ENCODE data around the gene TECPR2. TPM values are rescaled to one million over a fixed set of nuclear protein-coding genes. Genes with fewer than 3 reads are reported as not detected.
"Not testable (repeated sequence)": the region's sequence is repeated elsewhere in the genome, so short reads cannot be mapped to it uniquely, and the experiment has no call there.

TECPR2 gene
- total RNA-seq, 2 donors from 2014 or later = 8.4 to 16.6 TPM

GRCh38 chr14:102512793-102513300 lies 150.1 kb downstream of the TECPR2 start:
- H3K27me3 Mint-ChIP-seq = no peaks in the 10 kb centered on the region
- ATAC-seq (no peak), DNase-seq (no peak)
- H3K27ac Mint-ChIP-seq = no peak overlapping the region
- H3K4me1 Mint-ChIP-seq = peaks cover 13% of the 10 kb centered on the region
- no peak overlapping the region for H3K4me3 Mint-ChIP-seq
- no peaks in the 10 kb centered on the region for H3K36me3 Mint-ChIP-seq (ENCODE audit: low read depth)
- no peaks in the 10 kb centered on the region for H3K9me3 ChIP-seq (ENCODE audit: control insufficient read depth, low read length, poor library complexity, severe bottlenecking)

GRCh38 chr14:102513899-102514772 lies 151.4 kb downstream of the TECPR2 start:
- no peak for DNase-seq
- H3K4me3 Mint-ChIP-seq = no peak overlapping the region
- no peak overlapping the region for H3K27ac Mint-ChIP-seq
- peaks cover 11% of the 10 kb centered on the region for H3K4me1 Mint-ChIP-seq
- no peaks in the 10 kb centered on the region for H3K9me3 ChIP-seq (ENCODE audit: control insufficient read depth, low read length, poor library complexity, severe bottlenecking)
- ATAC-seq = no peak
- H3K36me3 Mint-ChIP-seq (ENCODE audit: low read depth) = no peaks in the 10 kb centered on the region
- H3K27me3 Mint-ChIP-seq = no peaks in the 10 kb centered on the region

- no peaks in the 10 kb centered on the region for H3K27me3 Mint-ChIP-seq
Observed at GRCh38 chr14:102514987-102515733, 152.4 kb downstream of the TECPR2 start.

GRCh38 chr14:102516531-102517391 lies 154.0 kb downstream of the TECPR2 start:
- peak; percentile 54 to 67 (median 67) for DNase-seq
- ATAC-seq = peak; percentile 89
- H3K9me3 ChIP-seq (ENCODE audit: control insufficient read depth, low read length, poor library complexity, severe bottlenecking) = no peaks in the 10 kb centered on the region
- no peak overlapping the region for H3K27ac Mint-ChIP-seq
- H3K4me3 Mint-ChIP-seq = peak overlapping the region; percentile 91
- peaks cover 6% of the 10 kb centered on the region for H3K4me1 Mint-ChIP-seq
- no peaks in the 10 kb centered on the region for H3K27me3 Mint-ChIP-seq
- H3K36me3 Mint-ChIP-seq (ENCODE audit: low read depth) = no peaks in the 10 kb centered on the region

More at GRCh38 chr14:102514987-102515733, 152.4 kb downstream of the TECPR2 start:
- H3K4me3 Mint-ChIP-seq = no peak overlapping the region
- H3K9me3 ChIP-seq (ENCODE audit: control insufficient read depth, low read length, poor library complexity, severe bottlenecking) = no peaks in the 10 kb centered on the region
- H3K27ac Mint-ChIP-seq = no peak overlapping the region
- no peak for ATAC-seq
- H3K36me3 Mint-ChIP-seq (ENCODE audit: low read depth) = no peaks in the 10 kb centered on the region
- H3K4me1 Mint-ChIP-seq = peaks cover 10% of the 10 kb centered on the region
- DNase-seq = no peak

GRCh38 chr14:102517392-102518062 lies 154.8 kb downstream of the TECPR2 start:
- no peak overlapping the region for H3K27ac Mint-ChIP-seq
- no peaks in the 10 kb centered on the region for H3K36me3 Mint-ChIP-seq (ENCODE audit: low read depth)
- DNase-seq = no peak
- H3K4me1 Mint-ChIP-seq = peaks cover 6% of the 10 kb centered on the region
- peak overlapping the region; percentile 87 for H3K4me3 Mint-ChIP-seq
- peak; percentile 10 for ATAC-seq
- no peaks in the 10 kb centered on the region for H3K27me3 Mint-ChIP-seq
- no peaks in the 10 kb centered on the region for H3K9me3 ChIP-seq (ENCODE audit: control insufficient read depth, low read length, poor library complexity, severe bottlenecking)

- H3K36me3 Mint-ChIP-seq (ENCODE audit: low read depth) = no peaks in the 10 kb centered on the region
- H3K27ac Mint-ChIP-seq = no peak overlapping the region
- no peaks in the 10 kb centered on the region for H3K27me3 Mint-ChIP-seq
- DNase-seq (no peak), ATAC-seq (no peak)
- H3K9me3 ChIP-seq (ENCODE audit: control insufficient read depth, low read length, poor library complexity, severe bottlenecking) = no peaks in the 10 kb centered on the region
- peaks cover 9% of the 10 kb centered on the region for H3K4me1 Mint-ChIP-seq
- H3K4me3 Mint-ChIP-seq = peak overlapping the region; percentile 87
Observed at GRCh38 chr14:102518063-102518648, 155.4 kb downstream of the TECPR2 start.

- not testable (repeated sequence) for H3K27me3 Mint-ChIP-seq; H3K36me3 Mint-ChIP-seq (ENCODE audit: low read depth); DNase-seq; H3K4me3 Mint-ChIP-seq; ATAC-seq; H3K27ac Mint-ChIP-seq; H3K9me3 ChIP-seq (ENCODE audit: control insufficient read depth, low read length, poor library complexity, severe bottlenecking)
- H3K4me1 Mint-ChIP-seq = peaks cover 18% of the 10 kb centered on the region
Observed at GRCh38 chr14:102519709-102520108, 157.0 kb downstream of the TECPR2 start.

- Mint-ChIP-seq H3K36me3 (ENCODE audit: low read depth) (no peaks in the 10 kb centered on the region), H3K27ac (peak overlapping the region; percentile 72), H3K4me1 (peaks cover 24% of the 10 kb centered on the region), H3K4me3 (peak overlapping the region; percentile 76), H3K27me3 (no peaks in the 10 kb centered on the region)
- no peak for DNase-seq
- no peaks in the 10 kb centered on the region for H3K9me3 ChIP-seq (ENCODE audit: control insufficient read depth, low read length, poor library complexity, severe bottlenecking)
- no peak for ATAC-seq
Observed at GRCh38 chr14:102523200-102523568, 160.4 kb downstream of the TECPR2 start.

GRCh38 chr14:102523569-102524450 lies 161.1 kb downstream of the TECPR2 start:
- Mint-ChIP-seq H3K27ac (peak overlapping the region; percentile 77), H3K27me3 (no peaks in the 10 kb centered on the region), H3K36me3 (ENCODE audit: low read depth) (no peaks in the 10 kb centered on the region), H3K4me3 (peak overlapping the region; percentile 76), H3K4me1 (peaks cover 24% of the 10 kb centered on the region)
- DNase-seq (no peak), ATAC-seq (peak; percentile 1)
- no peaks in the 10 kb centered on the region for H3K9me3 ChIP-seq (ENCODE audit: control insufficient read depth, low read length, poor library complexity, severe bottlenecking)

GRCh38 chr14:102524451-102525218 lies 161.9 kb downstream of the TECPR2 start:
- DNase-seq (peak; percentile 84 to 93 (median 91)), ATAC-seq (peak; percentile 90)
- peak overlapping the region; percentile 92 for H3K4me3 Mint-ChIP-seq
- H3K9me3 ChIP-seq (ENCODE audit: control insufficient read depth, low read length, poor library complexity, severe bottlenecking) = no peaks in the 10 kb centered on the region
- H3K4me1 Mint-ChIP-seq = peaks cover 24% of the 10 kb centered on the region
- H3K27me3 Mint-ChIP-seq = no peaks in the 10 kb centered on the region
- no peaks in the 10 kb centered on the region for H3K36me3 Mint-ChIP-seq (ENCODE audit: low read depth)
- H3K27ac Mint-ChIP-seq = peak overlapping the region; percentile 77
